Measurements from ENCODE around the gene PCDH10. TPM values are rescaled to one million over a fixed set of nuclear protein-coding genes. Genes with fewer than 3 reads are reported as not detected.
"Not testable (repeated sequence)": the region's sequence is repeated elsewhere in the genome, so short reads cannot be mapped to it uniquely, and the experiment has no call there.

PCDH10 gene
- total RNA-seq, 2 donors from 2014 or later, result 0.26 to 0.33 TPM

DNA sequence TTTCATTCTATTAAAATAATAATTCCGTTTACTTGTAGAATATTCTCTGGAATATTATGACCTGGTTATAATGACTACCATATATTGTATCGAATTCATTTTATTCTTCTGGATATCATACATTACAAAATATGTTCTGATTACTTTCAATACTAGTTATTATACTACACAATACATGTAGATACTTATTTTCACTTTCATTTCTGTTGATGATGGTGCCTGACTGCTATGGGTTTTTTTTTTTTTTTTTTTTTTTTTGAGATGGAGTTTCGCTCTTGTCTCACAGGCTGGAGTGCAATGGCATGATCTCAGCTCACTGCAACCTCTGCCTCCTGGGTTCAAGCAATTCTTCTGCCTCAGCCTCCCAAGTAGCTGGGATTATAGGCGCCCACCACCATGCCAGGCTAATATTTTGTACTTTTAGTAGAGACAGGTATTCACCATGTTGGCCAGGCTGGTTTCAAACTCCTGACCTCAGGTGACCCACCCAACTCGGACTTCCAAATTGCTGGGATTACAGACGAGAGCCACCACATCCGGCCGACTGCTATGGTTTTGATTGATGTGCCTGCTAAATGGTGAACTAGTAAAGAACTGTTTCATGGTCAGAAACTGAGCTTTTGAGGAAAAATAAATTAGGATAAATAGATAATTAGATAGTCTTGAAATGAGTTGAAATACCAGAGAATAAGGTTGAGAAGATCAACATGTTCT, 39.5 kb downstream of the PCDH10 start:
- no peaks in the 10 kb centered on the region for H3K36me3 ChIP-seq (replicated peaks in 1 of 2; ENCODE audit: insufficient read depth in 1 of 2, low read depth in 2 of 2)
- H3K4me1 ChIP-seq, result no peaks in the 10 kb centered on the region
- no peaks in the 10 kb centered on the region for H3K9me3 ChIP-seq
- intact Hi-C loops (cut with DNase I), result no loop called here
- DNase-seq, result no peak
- TF ChIP-seq, protein P1, sequence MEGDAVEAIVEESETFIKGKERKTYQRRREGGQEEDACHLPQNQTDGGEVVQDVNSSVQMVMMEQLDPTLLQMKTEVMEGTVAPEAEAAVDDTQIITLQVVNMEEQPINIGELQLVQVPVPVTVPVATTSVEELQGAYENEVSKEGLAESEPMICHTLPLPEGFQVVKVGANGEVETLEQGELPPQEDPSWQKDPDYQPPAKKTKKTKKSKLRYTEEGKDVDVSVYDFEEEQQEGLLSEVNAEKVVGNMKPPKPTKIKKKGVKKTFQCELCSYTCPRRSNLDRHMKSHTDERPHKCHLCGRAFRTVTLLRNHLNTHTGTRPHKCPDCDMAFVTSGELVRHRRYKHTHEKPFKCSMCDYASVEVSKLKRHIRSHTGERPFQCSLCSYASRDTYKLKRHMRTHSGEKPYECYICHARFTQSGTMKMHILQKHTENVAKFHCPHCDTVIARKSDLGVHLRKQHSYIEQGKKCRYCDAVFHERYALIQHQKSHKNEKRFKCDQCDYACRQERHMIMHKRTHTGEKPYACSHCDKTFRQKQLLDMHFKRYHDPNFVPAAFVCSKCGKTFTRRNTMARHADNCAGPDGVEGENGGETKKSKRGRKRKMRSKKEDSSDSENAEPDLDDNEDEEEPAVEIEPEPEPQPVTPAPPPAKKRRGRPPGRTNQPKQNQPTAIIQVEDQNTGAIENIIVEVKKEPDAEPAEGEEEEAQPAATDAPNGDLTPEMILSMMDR (IDR thresholded peaks at IDR 0.05), result no peak
- no peak for TF ChIP-seq POLR2A (IDR thresholded peaks at IDR 0.05)
- H3K27ac ChIP-seq, result no peak overlapping the region
- no peaks in the 10 kb centered on the region for H3K27me3 ChIP-seq
- no peak overlapping the region for H3K4me3 ChIP-seq
- 53 to 71% methylated on average over 8 of the region's 8 CpGs for WGBS, 2 donors
- no peak for ATAC-seq

DNA sequence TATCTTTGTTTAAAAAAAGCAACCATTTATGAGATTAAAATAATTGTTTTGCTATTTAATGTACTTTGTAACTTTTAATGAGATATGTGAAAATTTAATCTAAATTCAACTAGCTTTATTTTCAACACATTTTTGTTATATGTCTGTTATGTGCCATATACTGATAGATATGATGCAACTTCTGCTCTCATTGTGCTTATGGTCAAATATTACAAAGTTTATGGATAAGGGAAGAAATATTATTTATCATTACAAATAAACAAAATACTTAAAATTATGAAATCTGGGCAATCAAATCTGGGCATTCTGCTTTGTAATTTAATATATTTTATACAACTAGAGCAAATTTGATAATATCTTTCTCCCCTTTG, 40.0 kb downstream of the PCDH10 start:
- no peak for TF ChIP-seq POLR2A (IDR thresholded peaks at IDR 0.05)
- TF ChIP-seq, protein P1 (IDR thresholded peaks at IDR 0.05), result no peak
- H3K27me3 ChIP-seq, result no peaks in the 10 kb centered on the region
- H3K27ac ChIP-seq, result no peak overlapping the region
- no peak for DNase-seq
- H3K36me3 ChIP-seq (replicated peaks in 1 of 2; ENCODE audit: insufficient read depth in 1 of 2, low read depth in 2 of 2), result no peaks in the 10 kb centered on the region
- H3K9me3 ChIP-seq, result no peaks in the 10 kb centered on the region
- no peaks in the 10 kb centered on the region for H3K4me1 ChIP-seq
- H3K4me3 ChIP-seq, result no peak overlapping the region
- ATAC-seq, result no peak
- intact Hi-C loops (cut with DNase I), result no loop called here

DNA sequence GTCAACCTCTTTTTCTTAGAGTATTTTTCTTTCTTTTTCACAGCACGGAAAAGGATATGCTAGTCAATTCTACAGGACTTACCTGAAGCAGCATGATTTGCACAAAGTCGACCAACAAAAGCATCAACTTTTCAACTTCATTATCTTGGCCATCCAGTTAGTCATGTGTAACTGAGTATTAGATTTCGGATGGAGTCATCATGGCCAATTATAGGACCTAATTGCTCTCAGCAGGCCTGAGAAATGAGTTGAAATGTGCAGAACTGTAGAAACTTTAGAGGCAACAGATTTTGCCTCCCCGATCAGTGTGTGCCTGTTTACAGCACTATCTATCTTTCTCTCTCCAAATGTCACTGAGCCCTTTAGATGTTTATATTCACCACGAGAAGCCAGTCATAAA, 41.0 kb downstream of the PCDH10 start:
- Histone ChIP-seq H3K27me3 (no peaks in the 10 kb centered on the region), H3K9me3 (no peaks in the 10 kb centered on the region), H3K4me3 (no peak overlapping the region), H3K36me3 (replicated peaks in 1 of 2; ENCODE audit: insufficient read depth in 1 of 2, low read depth in 2 of 2) (no peaks in the 10 kb centered on the region), H3K4me1 (no peaks in the 10 kb centered on the region), H3K27ac (no peak overlapping the region)
- ATAC-seq, result no peak
- TF ChIP-seq, protein P1 (IDR thresholded peaks at IDR 0.05), result no peak
- TF ChIP-seq POLR2A (IDR thresholded peaks at IDR 0.05), result no peak
- WGBS, 2 donors, result 45 to 53% methylated on average over 5 of the region's 5 CpGs
- intact Hi-C loops (cut with DNase I), result no loop called here
- no peak for DNase-seq

DNA sequence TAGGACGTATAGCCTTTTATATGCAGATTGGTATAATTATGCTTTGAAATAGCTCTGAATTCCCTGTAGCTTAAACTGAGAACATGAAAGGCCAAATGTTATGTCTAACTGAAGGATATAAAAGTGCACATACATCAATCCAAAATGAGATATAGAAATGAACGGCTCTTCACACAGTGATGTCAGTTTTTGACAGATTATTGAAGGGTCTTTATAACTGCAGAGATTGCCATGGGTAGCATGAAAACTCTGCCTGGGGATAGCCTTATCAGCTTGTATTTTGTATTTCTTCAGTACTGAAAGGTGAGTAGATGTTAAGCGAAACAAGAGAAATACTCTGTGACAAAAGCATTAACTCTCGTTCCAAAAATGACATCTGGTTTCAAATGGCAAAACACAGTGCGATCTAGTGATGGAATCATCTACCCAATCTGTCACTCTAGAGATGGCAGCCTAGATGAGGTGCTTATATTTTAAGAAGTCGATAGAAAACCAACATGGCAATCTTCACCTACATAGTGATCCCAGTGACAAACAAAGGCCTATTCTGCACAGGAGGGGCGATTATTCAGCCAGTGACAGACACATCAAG, 59.7 kb downstream of the PCDH10 start:
- DNase-seq (no peak), ATAC-seq (no peak)
- no peaks in the 10 kb centered on the region for H3K27me3 ChIP-seq
- WGBS, 2 donors, result 51 to 53% methylated on average over 7 of the region's 7 CpGs
- no peaks in the 10 kb centered on the region for H3K36me3 ChIP-seq (replicated peaks in 1 of 2; ENCODE audit: insufficient read depth in 1 of 2, low read depth in 2 of 2)
- no peak overlapping the region for H3K4me3 ChIP-seq
- no peaks in the 10 kb centered on the region for H3K4me1 ChIP-seq
- no peaks in the 10 kb centered on the region for H3K9me3 ChIP-seq
- no peak for TF ChIP-seq POLR2A (IDR thresholded peaks at IDR 0.05)
- TF ChIP-seq, protein P1 (IDR thresholded peaks at IDR 0.05), result no peak
- intact Hi-C loops (cut with DNase I), result no loop called here
- H3K27ac ChIP-seq, result no peak overlapping the region

DNA sequence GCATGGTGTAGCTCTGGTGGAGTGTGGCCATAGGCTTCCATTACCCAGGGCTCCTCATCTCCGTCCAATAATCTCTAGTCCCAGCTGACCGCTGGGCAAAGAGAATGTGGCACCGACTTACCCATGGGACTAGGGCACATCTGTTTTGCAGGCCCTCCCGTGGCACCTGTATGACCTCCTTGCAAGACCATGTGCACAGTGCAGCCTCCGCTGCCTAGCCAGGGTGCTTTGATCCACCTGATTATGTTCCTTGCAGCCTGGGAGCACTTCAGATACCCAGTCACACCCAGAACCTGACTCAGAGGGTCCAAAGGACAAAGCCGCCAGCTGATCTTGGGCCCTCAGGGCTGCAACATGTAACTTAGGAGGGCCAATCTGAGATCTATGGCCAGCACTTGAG, 84.8 kb downstream of the PCDH10 start:
- no peaks in the 10 kb centered on the region for H3K9me3 ChIP-seq
- H3K27ac ChIP-seq, result no peak overlapping the region
- intact Hi-C loops (cut with DNase I), result no loop called here
- DNase-seq (no peak), ATAC-seq (no peak)
- no peak overlapping the region for H3K4me3 ChIP-seq
- WGBS, 2 donors, result 56 to 77% methylated on average over 3 to 6 of the region's 6 CpGs
- TF ChIP-seq, protein P1 (IDR thresholded peaks at IDR 0.05), result no peak
- no peak for TF ChIP-seq POLR2A (IDR thresholded peaks at IDR 0.05)
- no peaks in the 10 kb centered on the region for H3K36me3 ChIP-seq (replicated peaks in 1 of 2; ENCODE audit: insufficient read depth in 1 of 2, low read depth in 2 of 2)
- H3K27me3 ChIP-seq, result no peaks in the 10 kb centered on the region
- no peaks in the 10 kb centered on the region for H3K4me1 ChIP-seq

DNA sequence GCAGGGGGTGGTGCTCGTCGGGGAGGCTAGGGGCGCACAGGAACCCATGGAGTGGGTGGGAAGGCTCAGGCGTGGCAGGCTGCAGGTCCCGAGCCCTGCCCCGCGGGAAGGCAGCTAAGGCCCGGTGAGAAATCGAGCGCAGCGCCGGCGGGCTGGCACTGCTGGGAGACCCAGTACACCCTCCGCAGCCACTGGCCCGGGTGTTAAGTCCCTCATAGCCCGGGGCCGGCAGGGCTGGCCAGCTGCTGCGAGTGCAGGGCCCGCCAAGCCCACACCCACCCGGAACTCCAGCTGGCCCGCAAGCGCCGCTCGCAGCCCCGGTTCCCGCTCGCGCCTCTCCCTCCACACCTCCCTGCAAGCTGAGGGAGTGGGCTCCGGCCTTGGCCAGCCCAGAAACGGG, 91.4 kb downstream of the PCDH10 start:
- 83 to 92% methylated on average over 18 to 27 of the region's 30 CpGs for WGBS, 2 donors

More for the DNA sequence above, 91.4 kb downstream of the PCDH10 start:
- H3K9me3 ChIP-seq; H3K36me3 ChIP-seq (replicated peaks in 1 of 2; ENCODE audit: insufficient read depth in 1 of 2, low read depth in 2 of 2); H3K27me3 ChIP-seq; H3K4me1 ChIP-seq; DNase-seq; intact Hi-C loops (cut with DNase I); H3K4me3 ChIP-seq; H3K27ac ChIP-seq; ATAC-seq: not testable (repeated sequence)

Measured in body of pancreas (tissue), 4 donors.